HG03095 (cell line): ENCODE measurements around the gene HS6ST1.

Experiments
- ATAC-seq: cut with Tn5 transposase; IDR thresholded peaks from one replicate; pipeline ENCODE4 v1.9.1; 2021; ENCODE audit warnings: moderate library complexity; ENCODE audit not compliant: unreplicated experiment

The HS6ST1 gene

GRCh38 chr2:128311216-128311754 is 7.4 kb downstream of the HS6ST1 start:
- no peak for ATAC-seq

DNA sequence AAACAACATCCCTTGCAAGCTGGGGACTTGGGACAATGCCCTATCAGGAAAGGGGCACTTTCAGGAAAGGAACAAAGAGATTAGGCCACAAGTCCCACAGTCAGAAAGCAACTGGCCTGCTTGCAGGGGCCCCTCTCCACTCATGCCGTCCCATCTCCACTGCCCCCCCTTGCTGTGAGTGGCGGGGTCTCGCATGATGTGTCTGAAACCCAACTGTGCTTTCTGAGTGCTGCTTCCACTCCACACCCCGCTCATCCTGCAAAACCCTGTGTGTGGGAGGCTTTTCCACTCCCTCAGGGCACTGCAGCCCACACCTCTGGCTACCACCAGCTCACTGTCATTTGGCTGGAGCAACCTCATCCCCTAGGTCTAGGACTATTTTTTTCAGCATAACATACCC is 7.9 kb downstream of the HS6ST1 start:
- no peak for ATAC-seq

DNA sequence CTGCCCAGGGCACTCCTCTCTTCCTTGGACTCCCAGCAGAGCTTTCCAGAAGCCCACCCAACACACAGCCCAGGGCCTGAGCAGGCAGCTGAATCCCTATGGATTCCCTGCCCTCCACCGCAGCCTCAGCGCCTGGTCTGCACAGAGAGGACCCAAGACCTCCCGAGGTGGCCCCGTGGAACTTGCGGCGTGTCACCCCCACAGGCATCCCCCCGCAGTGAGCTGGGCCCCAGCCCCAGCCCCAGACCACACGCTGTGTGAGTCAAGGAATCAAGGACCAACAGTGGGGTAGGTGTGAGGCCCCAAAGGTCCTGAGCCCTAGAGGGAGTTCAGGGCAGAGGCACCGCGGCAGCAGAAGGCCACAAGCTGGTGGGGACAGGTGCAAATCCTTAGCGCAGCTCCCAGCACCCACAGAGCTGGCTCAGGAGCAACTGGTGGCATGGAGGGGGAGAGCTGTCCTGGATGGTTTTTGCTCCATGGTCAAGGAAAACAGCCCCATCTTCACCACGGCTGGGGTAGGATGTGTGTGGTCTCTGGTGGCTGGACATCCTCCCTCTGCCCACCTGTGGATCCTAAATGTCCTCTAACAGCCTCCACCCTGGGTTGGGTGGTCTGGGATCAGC is 8.5 kb downstream of the HS6ST1 start:
- no peak for ATAC-seq

DNA sequence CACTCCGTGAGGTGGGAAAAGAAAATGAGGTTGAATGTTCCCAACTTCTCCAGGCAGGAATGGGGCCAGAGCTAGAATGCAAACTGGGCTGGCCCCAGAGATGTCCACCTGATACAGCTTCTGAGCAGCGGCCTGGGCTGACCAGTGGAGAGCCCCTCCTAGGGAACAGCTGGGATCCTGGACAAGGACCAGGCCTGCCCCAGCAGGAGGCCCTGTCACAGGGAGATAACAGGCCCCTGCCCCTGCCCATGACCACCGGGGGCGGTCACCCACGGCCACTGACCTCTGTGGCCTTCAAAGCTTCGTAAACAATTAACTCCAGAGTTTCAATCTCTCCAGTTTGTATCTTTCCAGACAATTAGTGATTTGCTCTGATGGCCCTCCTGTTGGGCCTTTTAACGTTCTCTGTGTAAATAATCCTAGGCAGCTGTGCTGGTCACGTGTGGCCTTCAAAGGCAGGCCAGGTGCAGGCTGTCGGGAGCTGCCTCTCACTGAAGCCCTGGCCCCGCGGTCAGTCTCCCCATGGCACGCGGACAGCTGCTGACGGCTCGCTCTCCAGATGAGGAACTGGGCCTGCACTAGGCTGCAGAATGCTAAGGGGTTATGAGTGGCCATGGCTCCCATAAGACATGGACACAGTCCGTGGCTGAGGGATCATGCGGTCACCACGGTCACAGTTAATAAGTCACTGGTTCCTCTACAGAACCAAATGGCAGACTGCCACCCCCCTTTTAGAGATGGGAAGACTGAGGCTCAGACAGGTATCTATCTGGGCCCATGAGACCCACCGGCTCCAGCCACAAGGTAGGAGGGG is 9.2 kb downstream of the HS6ST1 start:
- ATAC-seq: no peak

GRCh38 chr2:128308889-128309279 is 9.8 kb downstream of the HS6ST1 start:
- ATAC-seq: no peak

DNA sequence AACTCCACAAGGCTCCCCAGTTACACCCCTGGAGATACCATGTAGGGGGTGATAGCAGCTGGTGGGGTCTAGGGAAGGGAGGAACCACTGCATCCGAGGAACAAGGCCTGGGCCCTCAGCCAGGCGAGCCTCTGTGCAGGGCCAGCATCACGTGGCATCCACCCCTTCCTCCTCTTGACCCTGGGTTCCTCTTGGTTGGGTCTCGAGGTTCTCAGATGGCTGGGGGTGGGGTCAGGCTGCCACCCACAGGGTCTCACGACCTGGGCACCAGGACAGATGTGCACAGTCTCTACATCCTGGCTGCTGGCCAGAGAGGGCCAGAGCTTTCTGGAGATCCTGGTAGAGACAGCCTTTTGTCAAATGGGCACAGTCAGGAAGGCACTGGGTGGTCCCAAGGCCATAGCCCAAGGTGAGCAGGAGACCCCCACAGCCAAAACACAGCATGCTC is 10.4 kb downstream of the HS6ST1 start:
- no peak for ATAC-seq

DNA sequence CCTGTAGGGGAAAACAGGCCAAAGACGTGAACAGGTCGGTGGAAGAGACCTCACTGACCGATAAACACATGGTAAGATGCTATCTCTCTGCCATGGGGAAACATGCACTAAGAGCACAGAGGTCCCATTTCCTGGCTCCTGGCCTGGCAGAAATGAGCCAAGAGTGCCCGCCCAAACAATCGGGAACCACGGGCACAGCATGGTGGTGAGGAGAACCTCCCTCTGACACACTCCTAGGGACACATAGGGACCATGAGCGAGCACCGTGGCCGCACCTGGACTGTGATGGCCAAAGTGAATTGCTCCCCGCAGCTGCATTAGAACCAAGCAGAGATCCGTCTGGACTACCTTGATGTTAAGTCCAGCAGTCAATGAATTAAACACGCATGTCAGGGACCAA is 11.1 kb downstream of the HS6ST1 start:
- no peak for ATAC-seq

GRCh38 chr2:128306931-128307460 is 11.7 kb downstream of the HS6ST1 start:
- ATAC-seq: no peak

GRCh38 chr2:128306081-128306930 is 12.4 kb downstream of the HS6ST1 start:
- ATAC-seq: no peak

DNA sequence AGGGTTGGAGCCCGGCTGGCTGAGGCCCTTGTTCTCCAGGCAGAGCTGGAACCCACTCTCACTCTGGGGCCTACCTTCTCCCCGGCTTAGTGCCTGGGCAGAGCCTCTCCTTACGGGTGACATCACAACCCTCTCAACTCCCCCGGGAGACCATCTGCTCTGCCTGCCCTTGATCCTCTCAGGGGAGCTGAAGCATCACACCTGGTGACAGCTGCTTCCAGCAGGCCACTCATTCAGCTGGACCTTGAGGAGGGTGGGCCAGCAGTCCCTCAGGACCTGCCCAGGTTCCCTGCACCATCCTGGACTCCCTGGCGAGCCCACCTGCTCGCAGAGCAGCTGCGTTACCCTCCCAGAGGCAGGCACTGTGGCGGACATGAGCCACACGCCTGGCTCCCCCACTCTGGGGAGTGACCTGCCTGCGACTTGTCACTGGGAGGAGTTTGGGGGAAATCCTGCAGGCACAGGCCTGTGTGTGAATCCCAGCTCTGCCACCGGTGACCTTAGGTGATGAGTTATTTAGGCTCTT is 13.1 kb downstream of the HS6ST1 start:
- ATAC-seq: no peak

DNA sequence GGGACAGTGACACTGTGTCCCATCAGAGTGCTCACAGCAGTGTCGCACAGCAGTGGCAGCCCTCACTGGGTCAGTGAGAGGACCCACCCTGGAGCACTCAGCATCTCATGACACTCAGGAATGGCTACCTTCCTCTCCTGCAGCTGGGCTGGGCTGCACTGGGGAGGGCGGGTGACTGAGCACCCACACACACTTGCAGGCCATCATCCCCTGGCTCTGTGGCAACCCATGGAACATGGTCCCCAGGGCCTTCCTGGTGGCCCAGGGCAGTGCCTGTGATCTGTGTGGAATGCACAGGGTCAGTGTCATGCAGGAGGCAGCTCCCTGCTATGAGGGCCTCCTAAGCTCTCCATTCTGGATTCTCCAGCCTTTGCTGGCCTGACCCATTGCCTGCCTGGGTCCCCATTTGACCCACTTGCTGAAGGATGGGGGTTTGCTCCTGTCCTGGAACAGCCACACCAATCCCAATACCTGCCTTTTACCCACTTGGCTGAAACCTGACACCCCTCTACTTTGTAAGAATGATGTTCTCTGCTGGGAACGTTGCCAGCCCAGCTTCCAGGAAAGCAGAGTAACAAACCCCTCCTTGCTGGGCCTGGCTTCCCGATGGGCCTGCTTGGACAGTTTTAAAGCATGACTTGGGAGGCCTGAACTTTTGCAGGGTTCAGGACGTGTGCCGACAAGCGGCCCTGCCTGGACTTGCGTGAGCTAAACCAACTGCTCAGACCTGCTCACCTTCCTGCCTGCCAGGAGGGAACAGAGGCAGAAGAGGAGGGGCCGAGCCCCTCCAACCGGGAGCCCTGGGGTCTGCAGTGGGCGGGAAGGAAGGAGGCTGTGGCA is 13.7 kb downstream of the HS6ST1 start:
- no peak for ATAC-seq

- no peak for ATAC-seq
Observed at GRCh38 chr2:128304330-128304714, 14.3 kb downstream of the HS6ST1 start.

- ATAC-seq: no peak
Observed at GRCh38 chr2:128303911-128304310, 14.8 kb downstream of the HS6ST1 start.

GRCh38 chr2:128303095-128303791 is 15.4 kb downstream of the HS6ST1 start:
- ATAC-seq: no peak

DNA sequence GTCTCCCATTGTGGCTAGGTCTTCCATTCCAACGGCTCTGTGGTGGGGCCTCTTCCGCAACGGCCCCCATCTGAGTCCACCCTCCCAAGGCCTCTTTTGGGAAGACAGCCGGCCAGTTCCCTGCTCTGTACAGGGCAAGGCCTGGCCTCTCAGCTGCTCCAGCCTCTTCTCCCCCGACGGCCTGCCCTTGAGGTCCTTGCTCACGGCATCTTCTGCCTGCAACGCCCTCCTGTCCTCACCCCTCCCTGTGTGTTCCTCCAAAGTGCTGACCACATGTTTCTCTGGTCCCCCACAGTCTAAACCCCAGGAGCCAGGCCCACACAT is 16.0 kb downstream of the HS6ST1 start:
- no peak for ATAC-seq

DNA sequence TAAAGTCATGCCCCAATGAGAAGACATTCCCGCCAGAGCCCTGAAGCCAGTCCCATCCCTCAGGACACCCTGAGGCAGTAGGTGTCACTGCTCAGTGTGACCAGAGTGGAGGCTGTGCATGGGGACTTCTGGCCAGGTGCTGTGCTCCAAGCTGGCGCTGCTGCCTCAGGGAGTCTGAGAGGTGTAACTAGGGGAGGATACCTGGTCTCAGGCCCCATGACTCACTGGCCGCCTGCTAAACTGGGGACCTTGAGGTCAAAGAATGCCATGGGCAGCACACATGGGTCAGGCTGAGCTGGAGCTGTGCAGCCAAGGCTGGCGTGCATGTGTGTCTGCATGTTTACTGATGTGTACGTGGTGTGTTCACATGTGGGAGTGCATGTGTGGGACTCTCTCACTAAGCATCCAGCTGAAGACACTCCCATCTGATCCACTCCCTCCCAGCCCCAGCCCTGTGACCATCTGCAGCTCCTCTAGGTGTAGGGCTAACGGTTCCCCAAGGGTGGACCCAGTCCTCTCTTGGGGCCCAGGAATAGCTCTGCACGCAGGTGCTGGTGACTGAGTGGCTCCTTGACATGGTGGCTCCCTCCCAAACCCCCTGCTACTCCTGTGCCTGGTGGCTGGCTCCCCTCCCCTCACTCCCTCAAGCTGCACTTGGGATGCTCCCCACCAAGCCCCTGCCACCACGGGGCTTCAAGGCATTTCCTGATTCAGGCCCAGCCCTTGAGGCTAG is 16.5 kb downstream of the HS6ST1 start:
- no peak for ATAC-seq

- ATAC-seq: no peak
Observed at GRCh38 chr2:128301501-128301966, 17.1 kb downstream of the HS6ST1 start.

GRCh38 chr2:128301021-128301420 is 17.6 kb downstream of the HS6ST1 start:
- no peak for ATAC-seq
